Measurements from ENCODE around the gene CPS1.

CPS1 gene

DNA sequence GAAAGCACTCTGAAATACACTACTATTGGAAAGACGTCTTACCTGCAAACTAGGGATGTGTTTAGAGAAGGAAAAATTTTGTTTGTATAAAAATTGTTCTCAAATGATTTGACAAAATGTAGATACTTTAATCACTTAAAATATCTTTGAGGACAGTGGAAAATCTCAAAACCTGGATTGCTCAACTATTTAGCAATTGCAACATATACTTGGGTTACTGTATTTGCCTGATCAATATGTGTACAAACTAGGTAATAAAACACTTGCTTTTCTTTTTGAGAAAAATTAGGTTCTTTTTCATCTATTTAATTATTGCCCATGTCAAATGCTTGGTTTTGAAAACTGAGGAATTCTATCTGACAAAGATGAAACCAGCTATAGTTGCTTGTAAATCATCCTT, 60.9 kb downstream of the CPS1 start:
- no peak for DNase-seq

DNA sequence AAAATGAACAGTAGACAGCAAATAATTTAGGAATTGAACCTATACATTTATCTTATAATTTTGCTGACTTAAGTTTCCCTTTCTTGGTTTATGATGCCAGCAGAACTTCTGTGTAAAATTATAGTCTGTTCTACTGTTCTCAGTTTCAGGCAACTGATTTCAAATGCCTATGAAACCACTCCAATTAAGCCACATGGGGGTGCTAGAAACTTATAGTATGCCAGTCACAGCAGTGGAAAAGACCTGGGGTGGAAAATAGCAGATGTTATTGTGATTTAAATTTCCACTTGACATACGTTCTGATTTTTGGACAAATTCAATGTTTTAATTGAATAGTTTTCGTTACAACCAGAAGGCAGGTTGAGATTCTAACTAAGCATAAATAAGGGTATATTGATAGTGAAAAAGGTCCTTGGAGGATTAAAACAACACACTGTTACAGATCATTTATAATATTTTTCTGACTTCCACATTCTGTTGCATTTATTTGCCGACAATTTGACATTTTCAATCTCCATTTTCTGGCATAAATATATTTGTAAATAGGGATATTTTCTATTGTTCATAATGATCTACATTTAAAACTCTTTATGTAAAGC, 61.4 kb downstream of the CPS1 start:
- DNase-seq: no peak

DNA sequence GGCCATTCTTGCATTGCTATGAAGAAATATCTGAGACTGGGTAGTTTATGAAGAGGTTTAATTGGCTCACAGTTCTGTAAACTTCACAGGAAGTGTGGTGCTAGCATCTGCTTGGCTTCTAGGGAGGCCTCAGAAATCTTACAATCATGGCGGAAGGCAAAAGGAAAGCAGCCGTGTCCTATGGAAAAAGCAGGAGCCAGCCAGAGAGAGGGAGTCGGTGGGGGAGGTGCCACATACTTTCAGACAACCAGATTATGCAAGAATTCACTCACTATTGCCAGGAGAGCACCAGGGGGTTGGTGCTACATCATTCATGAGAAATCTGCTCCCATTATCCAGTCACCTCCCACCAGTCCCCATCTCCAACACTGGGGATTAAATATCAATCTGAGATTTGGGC, 64.1 kb downstream of the CPS1 start:
- no peak for DNase-seq

- no peak for DNase-seq
These were observed 67.1 kb downstream of the CPS1 start for GRCh38 chr2:210623506-210623905.

GRCh38 chr2:210626849-210627248, 70.5 kb downstream of the CPS1 start:
- no peak for DNase-seq

DNA sequence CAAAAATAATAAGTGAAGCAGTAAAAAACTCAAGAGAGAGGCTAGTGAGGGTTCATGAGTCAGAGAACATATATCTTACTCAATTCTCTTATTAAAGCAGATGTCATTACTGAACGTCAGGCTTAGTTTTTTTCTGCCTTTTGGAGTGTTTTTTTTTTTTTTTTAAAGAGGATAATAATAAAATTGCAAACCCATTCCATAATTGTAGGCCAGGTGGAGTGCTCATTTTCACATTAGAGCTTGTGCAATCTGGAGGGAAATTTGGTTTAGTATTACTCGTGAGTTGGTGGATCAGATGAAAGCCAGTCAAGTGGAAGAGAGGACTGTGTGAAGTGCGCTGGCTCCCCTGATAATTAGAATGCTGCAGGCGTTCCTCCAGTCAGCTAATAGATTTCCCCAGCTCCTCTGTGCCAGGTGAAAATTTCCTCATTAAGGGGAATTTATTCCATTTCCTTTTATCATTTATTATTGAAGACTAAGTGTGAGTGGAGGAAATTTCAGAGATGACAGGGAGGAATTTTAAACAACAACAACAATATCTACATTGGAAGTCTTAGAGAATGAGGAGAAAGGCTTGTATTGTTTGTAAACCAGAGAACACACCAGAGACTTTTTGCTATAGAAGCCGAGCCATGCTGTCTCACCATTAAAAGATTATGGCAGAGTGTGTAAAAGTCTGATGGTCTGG, 74.6 kb downstream of the CPS1 start:
- no peak for DNase-seq

DNA sequence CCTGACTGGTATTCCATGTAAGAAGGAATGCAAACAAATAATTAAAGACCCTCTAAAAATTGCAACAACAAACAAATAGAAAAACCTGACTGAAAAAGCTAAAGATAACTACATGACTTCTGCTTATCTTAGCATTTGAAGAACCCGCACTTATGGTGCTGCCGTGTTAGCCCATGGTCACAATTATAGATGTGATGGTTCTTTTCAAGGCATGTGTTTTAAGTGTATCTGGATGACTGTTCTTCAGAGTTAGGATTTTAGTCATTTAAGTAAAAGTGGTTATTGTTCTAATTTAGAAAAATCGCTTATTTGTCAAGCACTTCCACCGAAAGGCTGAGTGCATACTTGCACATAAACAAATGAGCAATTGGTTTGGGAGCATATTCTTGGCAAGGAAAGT, 77.3 kb downstream of the CPS1 start:
- no peak for DNase-seq

GRCh38 chr2:210635257-210635656, 78.9 kb downstream of the CPS1 start:
- no peak for DNase-seq

DNA sequence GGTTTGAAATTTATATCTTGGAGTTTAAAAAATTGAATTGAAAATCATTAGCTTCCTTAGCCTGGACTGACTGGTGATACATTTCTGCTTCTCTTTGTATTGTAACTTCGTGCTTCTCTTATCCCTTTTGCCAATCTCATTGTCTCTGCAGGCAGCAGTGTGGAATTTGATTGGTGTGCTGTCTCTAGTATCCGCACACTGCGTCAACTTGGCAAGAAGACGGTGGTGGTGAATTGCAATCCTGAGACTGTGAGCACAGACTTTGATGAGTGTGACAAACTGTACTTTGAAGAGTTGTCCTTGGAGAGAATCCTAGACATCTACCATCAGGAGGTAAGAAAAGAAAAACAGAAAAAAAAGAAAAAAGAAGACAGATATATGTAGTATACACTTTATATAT, 85.9 kb downstream of the CPS1 start:
- DNase-seq: no peak

DNA sequence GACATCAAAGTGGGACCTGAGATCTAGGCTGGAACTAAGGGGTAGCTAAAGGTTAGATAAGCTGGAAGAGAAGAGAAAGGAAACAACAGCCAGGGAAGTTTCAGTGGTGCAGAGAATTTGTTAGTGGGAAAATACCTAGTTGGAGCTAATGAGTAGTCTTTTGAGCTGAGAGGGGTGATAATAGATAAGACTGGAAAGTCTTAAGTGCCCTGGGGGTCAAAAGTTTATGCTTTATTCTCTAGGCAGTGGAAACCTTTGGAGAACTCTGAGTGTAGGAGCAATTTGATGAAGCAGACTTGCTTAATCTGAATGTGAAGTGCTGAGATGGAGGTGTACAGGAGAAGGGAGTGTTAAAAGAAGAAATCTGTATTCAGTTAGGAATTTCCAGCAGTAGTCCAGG, 90.8 kb downstream of the CPS1 start:
- DNase-seq: no peak

- no peak for DNase-seq
These were observed 97.7 kb downstream of the CPS1 start for GRCh38 chr2:210654091-210654490.

DNA sequence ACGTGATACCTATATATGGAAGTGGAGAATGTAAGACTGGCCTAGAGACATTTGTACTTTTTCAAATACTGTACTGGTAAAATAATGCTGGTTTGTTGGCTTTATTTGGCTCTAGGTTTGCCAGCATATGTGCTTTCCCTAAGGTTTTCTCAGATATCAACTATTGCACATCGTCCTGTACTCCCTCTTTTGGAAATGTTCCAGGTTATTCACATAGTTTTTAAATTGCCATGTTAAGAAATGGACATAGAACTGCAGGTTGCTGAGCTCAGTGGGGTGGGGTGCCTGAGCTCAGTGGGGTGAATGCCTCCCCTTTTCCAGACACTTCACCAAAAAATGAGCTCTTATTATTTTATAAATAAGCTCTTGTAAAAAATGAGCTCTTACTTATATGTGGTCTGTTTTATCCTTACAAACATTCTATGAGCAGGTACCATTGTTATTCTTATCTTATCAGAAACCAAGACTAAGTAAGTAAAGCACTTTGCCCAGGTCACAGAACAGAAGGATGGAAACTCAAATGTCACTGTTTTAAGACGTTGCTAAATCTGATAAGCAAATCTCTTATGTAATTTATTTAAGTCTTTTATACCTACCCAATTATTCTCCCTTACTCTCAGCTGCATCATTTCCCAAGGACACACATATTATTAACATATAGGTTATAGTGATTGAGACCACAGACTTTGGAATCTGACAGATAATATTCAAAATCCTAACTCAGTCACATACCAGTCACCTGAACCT, 99.0 kb downstream of the CPS1 start:
- DNase-seq: no peak

GRCh38 chr2:210657874-210658273, 101.5 kb downstream of the CPS1 start:
- no peak for DNase-seq

- no peak for DNase-seq
These were observed 104.4 kb downstream of the CPS1 start for GRCh38 chr2:210660751-210661150.

DNA sequence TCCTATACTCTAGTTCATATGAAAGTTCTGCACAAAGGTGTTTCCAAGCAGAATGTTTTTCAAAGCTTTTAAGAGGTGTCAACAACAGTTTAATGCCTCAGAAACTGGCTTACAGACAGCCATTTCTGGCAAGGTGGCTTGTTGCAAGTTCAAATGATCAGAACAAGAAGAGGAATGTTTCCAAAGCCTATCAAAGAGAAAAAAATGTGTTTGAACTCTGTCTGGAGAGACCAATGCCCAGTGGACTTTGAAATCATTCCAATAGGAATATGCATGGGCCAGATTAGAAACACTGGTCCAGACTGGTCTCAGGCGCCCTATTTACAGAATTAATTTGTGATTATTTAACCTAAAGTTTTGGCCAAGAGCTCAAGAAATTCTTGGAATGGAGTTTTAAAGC, 106.2 kb downstream of the CPS1 start:
- DNase-seq: no peak

GRCh38 chr2:210663631-210664089, 107.3 kb downstream of the CPS1 start:
- no peak for DNase-seq

DNA sequence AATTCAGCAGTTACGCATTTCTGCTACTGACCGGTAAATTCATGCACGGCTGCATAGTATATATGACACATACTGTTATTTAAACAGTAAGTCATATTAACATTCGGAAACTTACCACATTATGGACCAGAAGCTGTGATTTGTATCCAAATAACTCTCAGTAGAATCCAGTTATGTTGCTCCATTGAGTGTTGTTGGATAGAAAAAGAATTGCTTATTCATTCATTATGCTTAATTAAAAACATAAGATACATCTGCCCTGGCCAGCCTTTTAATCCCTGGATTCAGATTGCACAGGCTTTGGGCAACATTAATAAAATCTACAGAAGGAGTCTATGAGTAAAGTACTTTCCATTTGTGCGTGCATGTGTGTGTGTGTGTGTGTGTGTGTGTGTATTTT, 111.3 kb downstream of the CPS1 start:
- DNase-seq: no peak

DNA sequence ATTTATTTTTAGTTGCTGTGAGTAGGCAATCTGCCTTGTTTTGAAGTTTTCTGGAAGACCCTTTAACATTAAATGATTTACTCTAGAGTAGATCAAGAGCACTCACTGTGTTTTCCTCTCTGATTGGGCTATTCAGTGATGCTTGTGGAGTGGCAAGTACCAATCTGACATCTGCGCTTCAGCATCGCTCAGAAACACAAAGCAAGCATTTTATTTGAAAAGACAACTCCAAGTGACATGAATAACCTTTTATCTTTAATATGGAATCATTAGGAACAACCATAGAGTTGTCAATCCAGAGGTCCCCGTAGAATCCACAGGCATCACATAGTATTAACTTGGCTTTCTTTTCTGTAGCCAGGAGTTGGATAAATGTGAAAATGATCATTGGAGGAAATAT, 114.7 kb downstream of the CPS1 start:
- DNase-seq: no peak

DNA sequence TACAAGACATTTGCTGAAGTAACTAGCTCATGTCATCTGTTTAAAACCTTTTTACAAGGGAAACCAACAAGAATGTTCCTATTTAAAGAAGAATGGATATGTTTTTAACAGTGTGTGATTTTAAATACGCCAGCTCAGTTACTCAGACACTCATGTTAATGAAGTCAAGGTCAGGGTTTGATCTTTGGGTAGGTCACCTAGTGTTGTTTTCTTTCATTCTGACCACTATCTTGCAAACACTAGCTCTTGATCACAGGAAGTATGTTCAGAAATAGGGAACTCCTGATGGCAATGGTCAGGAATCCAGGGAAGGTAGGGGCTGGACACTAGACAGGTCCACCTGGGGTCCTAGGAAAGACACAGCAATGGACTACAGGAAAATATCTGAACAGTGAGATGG, 116.7 kb downstream of the CPS1 start:
- DNase-seq: no peak

DNA sequence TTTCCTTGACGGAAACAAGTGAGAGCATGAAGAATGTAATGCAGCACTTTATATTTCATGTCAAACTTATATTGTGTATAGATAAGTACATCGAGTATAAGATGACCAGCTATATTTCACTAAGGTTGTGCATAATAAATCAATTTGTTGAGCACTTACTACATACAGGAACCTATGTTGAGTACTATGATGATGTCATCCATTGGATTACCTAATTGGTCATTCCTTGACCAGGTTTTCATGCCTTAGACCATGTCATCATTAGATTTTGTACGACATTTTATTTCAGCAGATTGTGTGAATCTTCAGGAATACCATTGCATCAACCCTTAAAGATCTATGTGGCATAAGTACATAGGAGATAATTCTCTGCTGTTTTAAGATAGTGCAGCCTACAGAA, 119.7 kb downstream of the CPS1 start:
- DNase-seq: no peak

GRCh38 chr2:210681491-210681890, 125.1 kb downstream of the CPS1 start:
- DNase-seq: no peak

DNA sequence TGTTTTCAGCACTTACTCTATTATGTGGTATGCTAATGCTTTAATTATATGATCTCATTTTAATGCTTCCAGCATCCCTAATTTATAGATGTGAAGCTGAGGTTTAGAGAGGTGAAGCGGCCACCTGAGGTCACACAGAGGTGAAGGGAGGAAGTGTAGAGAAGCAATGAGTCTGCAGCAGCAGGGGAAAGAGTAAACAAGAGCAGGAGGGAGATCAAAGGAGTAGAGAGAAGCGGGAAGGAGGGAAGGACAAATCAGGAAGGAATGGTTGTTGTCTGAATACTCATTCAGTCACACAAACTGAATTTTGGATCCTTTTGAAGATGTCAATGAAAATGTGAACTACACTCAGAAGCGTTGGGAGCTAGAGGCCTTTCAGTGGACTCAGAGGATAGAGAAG, 130.0 kb downstream of the CPS1 start:
- no peak for DNase-seq

GRCh38 chr2:210687786-210688470, 131.5 kb downstream of the CPS1 start:
- DNase-seq: no peak

DNA sequence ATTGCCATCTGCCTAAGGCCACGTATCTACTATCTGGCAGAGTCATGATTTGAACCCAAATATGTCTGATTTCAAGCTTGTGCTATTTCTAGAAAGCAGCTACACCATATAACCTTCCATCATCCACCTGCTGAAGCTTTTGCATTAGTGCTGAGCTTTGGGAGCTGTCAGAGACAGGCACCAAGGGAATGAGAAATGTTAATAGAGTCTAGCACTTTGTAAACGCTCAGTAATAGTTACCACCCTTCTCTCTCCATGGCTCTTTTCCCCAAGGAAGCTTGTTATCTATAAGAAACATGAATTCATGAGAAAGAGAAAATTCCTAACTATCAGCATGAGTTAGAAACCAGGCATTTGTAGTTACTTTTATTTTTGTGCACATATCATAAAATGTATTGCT, 151.5 kb downstream of the CPS1 start:
- DNase-seq: no peak
